ENCODE data around the gene CEP250.
A peak's percentile ranks its signal among the peaks of the same experiment; 100 is the strongest.
"Not testable (repeated sequence)": the region's sequence is repeated elsewhere in the genome, so short reads cannot be mapped to it uniquely, and the experiment has no call there.

Gene CEP250

DNA sequence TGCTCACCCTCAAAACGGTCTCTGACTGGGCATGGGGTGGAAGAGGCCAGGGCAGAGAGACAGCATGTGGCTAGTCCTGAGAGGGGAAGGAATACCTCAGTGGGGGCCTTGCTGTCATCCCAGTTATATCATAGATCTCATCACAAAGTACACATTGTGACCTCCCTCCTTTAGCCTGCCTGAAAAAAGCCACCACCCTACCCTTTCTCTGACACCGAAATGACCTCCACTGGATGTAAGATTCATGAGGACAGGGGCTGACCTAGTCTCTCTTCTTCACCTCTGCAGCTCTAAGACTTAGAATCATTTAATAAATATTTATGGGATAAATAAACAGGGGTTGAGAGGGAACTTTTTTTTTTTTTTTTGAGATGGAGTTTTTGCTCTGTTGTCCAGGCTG is 74.2 kb downstream of the CEP250 start, which contains the start of gene C20orf173:
Gene C20orf173, minus strand, starts transcription at position 101 of the 400 bp plus-strand sequence. CDS start 279 bp downstream, outside the sequence.
- DNase-seq: no peak

DNA sequence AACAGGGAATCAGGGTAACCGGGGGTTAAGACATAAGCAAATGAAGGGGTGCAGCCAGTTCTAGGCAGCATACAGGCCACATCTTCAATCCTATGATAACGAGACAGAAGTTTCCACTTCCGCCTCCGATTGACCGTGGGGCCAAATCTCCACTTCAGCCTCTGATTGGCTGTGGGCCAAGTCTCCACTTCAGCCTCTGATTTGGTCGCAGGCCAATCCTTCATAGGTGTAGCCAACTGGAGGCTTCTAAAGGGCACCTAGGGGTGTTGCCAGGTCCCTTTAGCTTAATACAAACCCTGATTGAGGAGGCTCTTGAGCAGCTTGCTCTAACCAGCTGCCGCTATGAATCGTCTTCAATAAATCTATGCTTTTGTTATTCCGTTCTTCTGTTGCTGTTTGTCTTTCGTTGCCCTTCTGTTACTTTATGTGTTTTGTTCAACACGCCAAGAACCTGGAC is 84.4 kb downstream of the CEP250 start:
- DNase-seq: peak; percentile 91

- no peak for DNase-seq
Measured at GRCh38 chr20:35541118-35541782, 85.9 kb downstream of the CEP250 start.

- peak; percentile 99 for DNase-seq
Measured at GRCh38 chr20:35541783-35542662, 86.6 kb downstream of the CEP250 start, which contains the start of gene ERGIC3. TSS of gene ERGIC3 (plus strand) at chr20:35542078. CDS start at chr20:35542098, 20 bp downstream.

- DNase-seq: no peak
Measured at GRCh38 chr20:35542990-35543389, 87.6 kb downstream of the CEP250 start.

DNA sequence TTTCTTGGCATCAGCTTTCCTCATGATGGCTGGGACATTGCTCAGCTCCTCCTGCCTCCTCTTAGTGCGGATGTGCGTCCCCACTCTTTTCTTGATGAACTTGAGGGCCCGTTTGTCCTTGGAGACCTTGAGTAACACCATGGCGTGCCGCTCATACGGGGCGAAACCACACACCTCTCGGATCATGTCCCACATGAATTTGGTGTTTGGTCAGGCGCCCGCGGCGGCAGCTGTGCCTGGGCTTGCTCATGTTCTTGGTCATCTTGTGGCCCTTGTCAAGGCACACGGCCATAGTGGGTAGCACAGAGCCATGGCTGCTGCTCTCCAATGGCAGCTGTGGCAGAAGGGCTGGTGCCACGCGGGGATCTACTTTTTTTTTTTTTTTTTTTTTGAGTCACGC is 89.0 kb downstream of the CEP250 start:
- DNase-seq: no peak

DNA sequence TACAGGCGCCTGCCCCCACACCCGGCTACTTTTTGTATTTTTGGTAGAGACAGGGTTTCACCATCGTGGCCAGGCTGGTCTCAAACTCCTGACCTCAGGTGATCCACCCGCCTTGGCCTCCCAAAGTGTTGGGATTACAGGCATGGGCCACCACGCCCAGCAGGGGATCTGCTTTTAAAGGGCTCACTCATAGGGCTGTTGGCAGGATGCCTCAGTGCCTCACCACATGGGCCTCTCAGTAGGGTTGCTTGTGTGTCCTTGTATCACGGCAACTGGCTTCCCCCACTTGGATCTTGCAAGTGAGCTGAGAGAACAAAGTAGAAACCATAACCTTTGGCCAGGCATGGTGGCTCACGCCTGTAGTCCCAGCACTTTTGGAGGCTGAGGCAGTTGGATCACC is 89.5 kb downstream of the CEP250 start:
- not testable (repeated sequence) for DNase-seq

DNA sequence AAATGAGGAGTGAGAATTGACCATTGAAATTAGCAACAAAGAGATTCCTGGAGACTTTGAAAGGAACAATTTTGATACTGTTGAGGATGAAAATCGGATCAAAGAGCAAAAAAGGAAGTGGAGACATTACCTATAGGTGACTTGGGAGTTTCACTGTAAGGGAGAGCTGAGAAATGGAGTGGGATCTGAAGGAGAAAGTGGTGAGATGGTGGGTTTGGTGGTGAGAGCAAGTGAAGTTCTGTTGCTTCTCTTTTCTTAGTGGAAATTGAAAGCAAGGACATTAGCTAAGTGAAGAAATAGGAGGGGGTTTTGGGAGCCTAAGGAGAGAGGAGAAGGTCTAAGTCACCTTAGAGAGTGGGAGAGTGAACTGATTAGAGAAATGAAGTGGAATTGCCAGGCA is 90.7 kb downstream of the CEP250 start:
- DNase-seq: no peak

DNA sequence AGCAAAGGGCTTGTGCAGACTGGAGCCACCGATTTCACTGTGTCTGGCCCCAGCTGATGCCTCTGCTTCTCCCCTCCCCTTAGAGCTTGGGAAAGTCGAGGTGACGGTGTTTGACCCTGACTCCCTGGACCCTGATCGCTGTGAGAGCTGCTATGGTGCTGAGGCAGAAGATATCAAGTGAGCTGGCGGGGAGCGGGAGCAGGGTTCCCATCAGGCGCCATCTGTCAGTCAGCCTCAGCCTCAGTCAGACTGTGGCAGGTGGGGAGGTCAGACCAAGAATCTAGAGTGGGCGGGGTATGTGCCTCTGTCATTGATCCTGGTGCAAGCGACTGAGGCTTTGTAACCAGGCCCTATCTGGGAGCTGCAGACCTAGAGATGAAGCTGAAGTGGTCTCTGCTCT is 91.9 kb downstream of the CEP250 start:
- peak; percentile 90 for DNase-seq

- no peak for DNase-seq
Measured at GRCh38 chr20:35551503-35551902, 96.1 kb downstream of the CEP250 start.

DNA sequence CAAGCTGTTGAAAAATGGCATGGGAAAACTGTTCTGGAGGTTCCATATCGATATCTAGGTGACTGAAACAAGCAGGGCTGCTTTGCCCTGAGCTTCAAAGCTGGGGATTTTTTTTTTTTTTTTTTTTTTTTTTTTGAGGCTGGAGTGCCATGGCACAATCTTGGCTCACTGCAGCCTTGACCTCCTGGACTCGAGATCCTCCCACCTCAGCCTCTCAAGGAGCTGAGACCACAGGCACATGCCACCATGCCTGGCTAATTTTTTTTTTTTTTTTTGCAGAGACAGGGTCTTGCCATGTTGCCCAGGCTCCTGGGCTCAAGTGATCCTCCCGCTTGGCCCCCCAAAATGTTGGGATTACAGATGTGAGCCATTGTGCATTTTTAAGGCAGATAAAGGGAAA is 97.5 kb downstream of the CEP250 start:
- no peak for DNase-seq

DNA sequence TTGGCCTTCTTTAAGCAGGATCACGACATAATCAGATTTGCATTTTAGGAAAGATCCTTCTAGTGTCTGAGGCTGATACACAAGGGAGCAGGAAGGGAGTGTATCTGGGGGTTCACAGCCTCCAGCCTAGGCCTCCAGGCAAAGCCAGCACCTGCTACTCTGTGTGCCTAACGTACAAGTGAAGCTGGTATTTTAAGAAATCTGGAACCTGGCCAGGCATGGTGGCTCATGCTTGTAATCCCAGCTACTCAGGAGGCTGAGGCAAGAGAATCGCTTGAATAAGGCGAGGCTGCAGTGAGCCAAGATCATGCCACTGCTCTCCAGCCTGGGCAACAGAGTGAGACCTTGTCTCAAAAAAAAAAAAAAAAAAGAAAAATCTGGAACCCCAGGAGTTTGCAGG is 100.1 kb downstream of the CEP250 start:
- not testable (repeated sequence) for DNase-seq

DNA sequence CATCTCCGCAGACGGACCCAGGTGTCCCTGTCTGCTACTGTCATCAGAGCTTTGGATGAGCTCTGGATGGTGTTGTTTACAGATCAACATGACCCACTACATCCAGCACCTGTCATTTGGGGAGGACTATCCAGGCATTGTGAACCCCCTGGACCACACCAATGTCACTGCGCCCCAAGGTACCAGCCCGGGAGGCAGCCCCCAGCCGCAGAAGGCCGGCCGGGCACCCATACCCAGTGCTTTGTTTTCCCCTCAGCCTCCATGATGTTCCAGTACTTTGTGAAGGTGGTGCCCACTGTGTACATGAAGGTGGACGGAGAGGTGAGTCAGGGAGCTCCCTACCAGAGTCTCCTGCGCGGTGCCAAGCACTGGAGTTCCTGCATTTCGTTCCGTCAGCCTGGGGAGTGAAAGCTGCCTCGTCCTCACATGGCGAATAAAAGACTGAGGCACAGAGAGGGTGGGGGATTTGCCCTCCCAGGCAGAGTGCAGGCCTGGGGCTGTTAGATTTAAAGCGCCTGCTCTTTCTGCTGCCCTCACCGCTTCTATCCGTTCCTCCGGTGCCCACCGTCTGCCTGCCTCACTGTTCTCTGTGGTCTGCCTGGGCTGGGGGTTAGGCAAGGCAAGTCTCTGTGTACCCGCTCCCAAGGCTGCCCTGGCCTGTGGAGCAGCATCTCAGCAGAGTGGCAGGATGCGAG is 100.7 kb downstream of the CEP250 start:
- no peak for DNase-seq

- DNase-seq: no peak
Measured at GRCh38 chr20:35556871-35557270, 101.5 kb downstream of the CEP250 start.

GRCh38 chr20:35558451-35558850 is 103.1 kb downstream of the CEP250 start:
- DNase-seq: no peak

GRCh38 chr20:35559042-35559693 is 103.8 kb downstream of the CEP250 start:
- no peak for DNase-seq

- no peak for DNase-seq
Measured at GRCh38 chr20:35560105-35560511, 104.7 kb downstream of the CEP250 start.

GRCh38 chr20:35560541-35560940 is 105.1 kb downstream of the CEP250 start:
- DNase-seq: no peak

GRCh38 chr20:35561268-35561667 is 105.9 kb downstream of the CEP250 start:
- DNase-seq: peak; percentile 18

DNA sequence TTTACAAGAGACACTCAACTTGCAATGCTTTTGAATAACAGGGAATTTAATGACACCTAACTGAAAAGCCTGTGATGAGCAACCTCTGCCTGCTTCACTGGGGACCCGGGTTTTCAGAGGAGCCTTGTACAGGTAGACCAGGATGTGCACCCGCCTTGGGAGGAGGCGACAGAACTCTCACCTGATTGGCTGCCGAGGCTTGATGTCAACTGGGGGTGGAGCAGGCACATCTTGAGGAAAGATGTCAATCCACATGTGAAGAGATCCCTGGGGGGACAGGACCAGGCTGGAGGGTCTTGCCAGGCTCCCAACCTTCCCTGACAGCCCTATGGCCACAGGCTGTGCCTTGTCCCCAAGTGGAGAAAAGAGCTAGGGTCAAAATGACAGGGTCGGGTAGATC is 106.3 kb downstream of the CEP250 start:
- DNase-seq: no peak

GRCh38 chr20:35562541-35563110 is 107.2 kb downstream of the CEP250 start:
- no peak for DNase-seq

GRCh38 chr20:35563834-35564233 is 108.4 kb downstream of the CEP250 start:
- no peak for DNase-seq

Data from NCI-H2171 (cell line).